Activated CD4-positive, alpha-beta T cell treated with anti-CD3 and anti-CD28 coated beads, Interleukin-2, Interleukin-4, amounts not matched to agents 100 ng/mL and 50 ng/mL, durations not matched to agents 16 hours and 8 hours (primary cell): ENCODE measurements around the gene ANKRD23.
"Not testable (repeated sequence)": the region's sequence is repeated elsewhere in the genome, so short reads cannot be mapped to it uniquely, and the experiment has no call there.

ENCODE experiments used
- DNase-seq: peaks from one replicate; pipeline ENCODE4 v3.0.0-alpha.2; 2020; ENCODE audit warnings: low spot score

The ANKRD23 gene

GRCh38 chr2:96843538-96844268, at the start of gene ANKRD23:
Gene ANKRD23, minus strand, starts transcription at chr2:96844021. Its CDS starts 29 bp downstream, at chr2:96843992.
- no peak for DNase-seq

GRCh38 chr2:96891591-96892333, 47.9 kb upstream of the ANKRD23 start:
- no peak for DNase-seq

DNA sequence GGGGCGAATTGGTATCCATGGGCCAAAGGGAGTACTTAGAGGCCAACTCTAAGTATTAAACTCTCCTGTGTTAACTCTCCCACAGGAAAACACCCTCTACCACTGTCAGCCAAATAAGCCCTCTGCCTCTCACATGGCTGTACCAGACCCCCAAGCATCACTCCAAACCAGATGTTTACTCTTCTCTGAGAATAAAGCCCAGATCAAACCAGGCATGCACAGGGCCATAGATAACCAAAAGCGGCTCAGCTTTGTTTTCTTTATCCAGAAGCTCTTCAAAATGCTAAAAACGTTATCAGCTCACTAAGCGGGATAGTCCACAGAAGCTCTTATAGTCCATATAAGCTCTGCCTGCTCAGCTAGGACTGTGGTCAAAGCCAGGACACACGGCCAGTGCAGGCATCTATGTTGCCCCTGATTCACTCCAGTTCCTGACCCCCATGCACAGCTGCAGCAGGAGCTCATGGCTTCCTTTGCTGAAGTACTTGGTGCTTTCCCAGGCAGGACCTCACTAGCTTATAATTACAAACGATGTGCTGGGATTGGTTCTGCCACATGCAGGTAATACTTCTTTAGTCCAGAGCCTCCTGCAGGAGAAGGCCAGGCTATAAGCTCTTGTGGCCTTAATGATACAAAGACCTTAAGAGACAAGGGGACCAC, 47.0 kb upstream of the ANKRD23 start:
- no peak for DNase-seq

- no peak for DNase-seq
Measured at GRCh38 chr2:96890252-96890651, 46.4 kb upstream of the ANKRD23 start.

- DNase-seq, result not testable (repeated sequence)
Measured at GRCh38 chr2:96889502-96889901, 45.7 kb upstream of the ANKRD23 start.

DNA sequence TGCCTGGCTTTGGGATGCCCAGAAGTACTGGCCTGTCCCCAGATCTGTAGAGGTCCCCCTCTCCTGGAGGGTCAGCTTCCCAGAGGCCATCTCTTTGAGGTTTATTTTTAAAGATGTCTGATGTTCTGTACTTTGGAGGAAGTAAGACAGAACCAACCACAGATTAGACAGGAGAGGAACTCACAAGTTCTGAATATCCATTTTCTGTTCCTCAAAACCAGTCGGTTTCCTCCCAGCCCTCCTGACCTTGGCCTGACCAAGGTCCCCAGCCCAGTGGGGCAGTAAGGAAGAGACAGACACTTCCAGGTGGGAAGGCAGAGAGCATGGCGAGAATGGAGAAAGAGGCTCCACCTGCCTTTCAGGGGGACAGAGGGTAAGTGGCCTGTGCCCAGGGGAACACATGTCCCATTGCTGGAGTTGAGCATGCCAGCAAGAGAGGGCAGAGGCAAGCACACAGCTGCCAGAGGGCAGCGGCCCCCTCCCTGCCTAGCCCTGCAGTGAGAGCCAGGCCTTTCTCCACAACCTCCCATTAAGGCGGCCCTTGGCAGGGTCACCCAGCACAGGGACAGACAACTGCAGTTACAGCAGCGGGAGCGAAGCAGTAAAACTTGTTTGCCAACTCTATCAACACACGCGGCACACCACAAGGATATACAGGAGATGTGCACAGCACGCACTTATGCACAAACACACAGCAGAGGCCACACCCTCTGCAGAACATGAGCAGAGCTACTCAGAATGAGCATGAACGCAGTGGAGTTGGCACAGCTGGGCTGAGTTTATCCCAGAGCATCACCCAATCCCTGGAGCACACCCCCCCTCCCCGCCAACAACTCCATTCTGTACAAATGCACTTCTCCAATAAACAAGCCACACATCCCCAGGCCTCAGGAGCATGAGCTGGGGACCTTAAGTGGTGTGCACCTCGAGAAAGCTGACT, 44.5 kb upstream of the ANKRD23 start:
- DNase-seq, result no peak

- DNase-seq, result no peak
Measured at GRCh38 chr2:96887493-96888012, 43.7 kb upstream of the ANKRD23 start.

DNA sequence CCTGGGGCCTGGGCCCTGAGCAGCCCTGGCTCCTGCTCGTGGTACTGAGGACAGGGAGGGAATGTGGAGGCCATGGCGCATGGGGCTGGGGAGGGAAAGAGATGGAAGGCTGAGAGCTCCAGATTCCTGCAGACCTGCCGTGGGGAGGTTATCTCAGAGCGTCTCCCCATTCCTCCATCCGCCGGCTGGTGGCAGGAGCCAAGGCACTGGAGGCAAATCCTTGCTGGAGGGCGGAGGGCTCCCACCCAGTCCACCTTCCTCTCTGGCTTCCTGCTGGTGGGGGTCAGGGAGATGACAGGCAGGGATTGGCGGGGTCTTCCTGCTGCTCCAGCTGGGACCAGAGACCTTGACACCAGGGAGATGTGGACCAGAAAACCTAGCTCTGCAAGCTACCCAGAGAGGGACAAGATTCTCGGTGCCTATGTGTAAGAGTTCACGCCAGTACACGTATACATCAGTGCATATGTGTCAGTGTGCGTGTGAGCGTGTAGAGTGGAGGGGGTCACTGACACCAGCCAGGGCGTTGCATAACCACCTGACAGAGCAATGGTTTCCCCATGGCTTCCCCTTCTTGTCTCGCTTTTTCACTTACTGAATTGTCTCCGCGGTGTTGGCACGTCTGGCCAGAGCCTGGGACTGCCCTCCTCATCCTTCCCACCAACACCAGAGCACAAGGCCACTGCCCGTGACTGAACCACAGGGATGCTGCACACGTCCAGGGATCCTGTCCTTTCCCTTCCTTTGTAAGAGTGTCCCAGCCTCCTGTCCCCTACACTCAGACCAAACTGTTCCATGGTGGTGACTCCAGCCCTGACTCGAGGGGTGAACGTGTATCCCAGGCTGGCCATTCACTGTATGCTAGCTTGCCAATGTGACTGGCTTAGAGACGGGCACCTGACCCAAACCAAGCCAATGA, 41.9 kb upstream of the ANKRD23 start:
- no peak for DNase-seq

GRCh38 chr2:96884299-96885094, 40.7 kb upstream of the ANKRD23 start:
- DNase-seq, result no peak

- no peak for DNase-seq
Measured at GRCh38 chr2:96883306-96883705, 39.5 kb upstream of the ANKRD23 start.

DNA sequence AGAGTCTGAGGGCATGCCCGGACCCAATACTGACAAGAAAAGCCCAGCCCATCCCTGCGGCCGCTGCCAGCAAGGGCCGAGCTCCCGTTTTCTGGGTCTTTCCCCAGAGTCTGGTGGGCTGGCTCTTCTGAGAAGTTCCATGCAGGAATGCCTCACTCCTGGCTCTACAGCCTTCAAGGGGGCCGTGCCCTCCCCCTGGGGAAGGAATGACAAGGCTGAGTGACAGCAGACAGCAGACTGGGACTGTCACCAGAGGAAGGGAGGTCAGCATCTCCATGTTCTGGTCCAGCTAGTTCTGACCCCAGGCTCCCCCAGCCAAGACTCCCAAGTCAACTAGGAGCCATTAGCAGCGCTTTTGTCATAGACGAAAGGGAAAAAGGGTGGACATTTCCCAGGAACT, 39.1 kb upstream of the ANKRD23 start:
- no peak for DNase-seq

DNA sequence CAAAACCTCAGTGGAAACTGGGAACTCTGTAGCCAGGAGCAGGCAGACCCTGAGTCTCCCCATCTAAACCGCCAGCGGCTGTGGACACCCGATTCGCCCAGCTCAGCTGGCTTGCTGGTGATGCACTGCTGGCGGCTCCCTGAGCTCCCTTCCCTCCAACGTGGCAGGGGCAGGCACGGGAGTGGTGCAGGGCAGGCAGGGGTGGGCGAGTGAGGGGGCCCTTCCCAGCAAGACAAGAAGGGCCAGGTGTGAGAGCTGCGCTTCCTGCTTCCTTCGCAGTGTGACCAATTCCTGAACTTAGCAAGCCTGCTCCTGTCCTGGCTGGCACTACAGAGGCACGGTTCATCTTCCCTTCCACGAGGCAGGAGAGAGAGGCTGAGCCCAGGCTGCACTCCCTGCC, 38.4 kb upstream of the ANKRD23 start:
- DNase-seq, result no peak

- DNase-seq, result no peak
Measured at GRCh38 chr2:96881349-96882195, 37.8 kb upstream of the ANKRD23 start.

DNA sequence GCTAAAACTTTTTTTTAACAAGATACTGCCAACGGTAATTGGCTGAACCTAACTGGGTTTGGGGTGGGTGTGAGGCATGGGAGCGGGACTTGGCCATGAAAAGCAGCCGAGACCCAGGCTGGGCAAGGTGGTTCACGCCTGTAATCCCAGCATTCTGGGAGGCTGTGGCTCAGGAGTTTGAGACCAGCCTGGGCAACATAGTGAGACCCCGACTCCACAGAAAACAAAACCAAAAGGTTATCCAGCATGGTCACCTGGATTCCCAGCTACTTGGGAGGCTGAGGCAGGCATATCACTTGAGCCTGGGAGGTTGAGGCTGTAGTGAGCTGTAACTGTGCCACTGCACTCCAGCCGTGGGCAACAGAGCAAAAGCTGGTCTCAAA, 37.1 kb upstream of the ANKRD23 start:
- DNase-seq, result no peak

DNA sequence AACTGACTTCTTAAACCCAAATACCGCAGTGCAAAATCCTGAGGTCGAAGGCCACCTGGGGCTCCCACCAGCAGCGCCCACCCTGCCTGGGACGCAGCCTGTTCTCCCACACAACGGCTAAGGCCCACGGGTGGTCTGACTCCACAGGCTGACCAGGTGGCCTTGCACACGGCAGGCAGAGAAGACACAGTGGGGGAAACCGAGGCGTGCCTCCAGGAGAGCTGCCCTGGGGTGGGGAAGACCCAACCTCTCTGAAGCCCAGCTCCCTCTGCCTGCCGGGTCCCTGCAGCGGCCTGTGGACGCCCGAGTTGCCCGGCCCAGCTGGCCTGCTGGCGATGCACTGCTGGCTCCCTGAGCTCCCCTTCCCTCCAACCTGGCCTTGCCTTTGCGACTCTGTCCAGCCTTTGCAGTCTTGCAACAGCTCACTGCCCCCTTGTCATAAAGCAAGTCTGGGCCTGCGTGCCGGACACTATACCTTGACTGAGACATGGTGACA, 35.8 kb upstream of the ANKRD23 start:
- DNase-seq, result no peak

DNA sequence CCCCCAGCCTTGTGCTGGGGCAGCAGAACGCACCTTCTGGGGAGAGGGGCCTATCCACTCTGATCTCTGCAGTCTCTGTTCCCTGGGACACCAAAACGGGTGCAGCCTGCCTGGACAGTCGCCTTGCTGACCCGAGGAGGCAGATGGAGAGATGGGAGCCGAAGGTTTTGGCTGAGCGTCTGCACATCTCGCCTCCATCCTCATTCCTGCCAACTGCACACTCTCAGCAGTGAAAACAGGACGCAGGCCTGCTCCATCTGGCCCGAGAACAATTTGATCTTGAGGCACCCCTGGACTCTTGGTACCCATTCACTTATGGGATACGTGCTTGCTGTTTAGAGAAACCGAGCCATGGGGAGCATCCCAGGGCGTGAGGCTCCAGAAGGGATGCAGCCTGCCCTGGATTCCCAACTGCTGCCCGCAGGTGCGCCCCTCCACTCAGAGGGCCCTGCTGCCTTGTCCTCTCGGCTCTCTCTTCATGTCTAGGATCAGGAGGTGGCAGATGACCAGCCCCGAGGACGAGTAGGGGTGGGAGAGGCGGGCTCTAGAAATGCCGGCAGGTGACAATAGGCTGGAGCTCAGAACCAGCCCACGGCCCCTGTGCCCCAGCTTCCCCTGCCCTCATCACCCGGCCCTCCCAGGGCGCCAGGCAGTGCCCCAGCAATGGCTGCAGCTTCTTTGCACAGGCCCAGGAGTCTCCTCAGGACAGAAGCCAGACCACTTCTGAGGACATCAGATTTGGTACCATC, 35.1 kb upstream of the ANKRD23 start:
- no peak for DNase-seq

GRCh38 chr2:96878171-96878570, 34.4 kb upstream of the ANKRD23 start:
- DNase-seq, result no peak

GRCh38 chr2:96877631-96878092, 33.8 kb upstream of the ANKRD23 start:
- DNase-seq, result no peak
